ENCODE results near the gene PEAK1. TPM values are rescaled to one million over a fixed set of nuclear protein-coding genes. Genes with fewer than 3 reads are reported as not detected.

PEAK1 gene
- total RNA-seq, 2 donors from 2014 or later = 25.4 to 38.4 TPM

DNA sequence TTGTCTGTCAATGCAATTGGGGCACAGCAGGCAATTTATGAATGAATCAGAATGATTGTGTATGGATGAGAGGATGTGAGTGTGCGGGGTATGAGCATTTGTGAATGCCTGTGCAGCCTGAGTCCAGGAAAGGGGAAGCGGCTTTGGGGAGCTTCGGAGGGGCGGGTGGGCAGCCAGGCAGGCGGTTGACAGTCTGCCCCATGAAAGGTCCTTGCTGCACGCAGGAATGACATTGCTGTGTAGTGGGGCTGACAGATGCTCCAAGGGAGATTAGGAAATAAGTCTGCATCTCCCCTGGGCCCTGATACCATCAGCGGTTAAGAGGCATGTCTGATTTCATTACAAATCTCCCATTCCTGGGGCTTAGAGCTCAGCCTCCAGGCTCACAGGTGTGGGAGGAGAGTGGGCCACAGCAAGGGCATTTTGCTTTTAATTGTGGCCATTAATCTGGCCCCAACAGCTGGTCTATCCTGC, 322.6 kb downstream of the PEAK1 start:
- 94 to 95% methylated on average over 3 to 7 of the region's 7 CpGs for WGBS, 2 experiments (ENCODE audit: insufficient coverage in 1 of 2, insufficient read length in 1 of 2)
- Histone ChIP-seq H3K27me3 (ENCODE audit: control insufficient read depth, insufficient read depth, low read length, poor library complexity, severe bottlenecking) (no peaks in the 10 kb centered on the region), H3K4me1 (ENCODE audit: control insufficient read depth, insufficient read depth, low read length) (peaks cover 10% of the 10 kb centered on the region), H3K4me3 (ENCODE audit: low read length) (no peak overlapping the region), H3K9ac (ENCODE audit: extremely low read depth, low read length, poor library complexity, severe bottlenecking) (no peak overlapping the region), H3K9me3 (ENCODE audit: control insufficient read depth, low read length) (no peaks in the 10 kb centered on the region), H3K27ac (ENCODE audit: low read depth, low read length) (no peak overlapping the region), H3K36me3 (ENCODE audit: control insufficient read depth, insufficient read depth, low read length) (no peaks in the 10 kb centered on the region)
- no peaks in the 10 kb centered on the region for H3K9me3 Mint-ChIP-seq
- H3K27me3 Mint-ChIP-seq (ENCODE audit: insufficient read depth) = no peaks in the 10 kb centered on the region
- H3K4me1 Mint-ChIP-seq = peaks cover 8% of the 10 kb centered on the region
- no peak overlapping the region for H3K27ac Mint-ChIP-seq
- H3K36me3 Mint-ChIP-seq (ENCODE audit: low read depth) = no peaks in the 10 kb centered on the region
- no peak for DNase-seq
- TF ChIP-seq, protein P1, sequence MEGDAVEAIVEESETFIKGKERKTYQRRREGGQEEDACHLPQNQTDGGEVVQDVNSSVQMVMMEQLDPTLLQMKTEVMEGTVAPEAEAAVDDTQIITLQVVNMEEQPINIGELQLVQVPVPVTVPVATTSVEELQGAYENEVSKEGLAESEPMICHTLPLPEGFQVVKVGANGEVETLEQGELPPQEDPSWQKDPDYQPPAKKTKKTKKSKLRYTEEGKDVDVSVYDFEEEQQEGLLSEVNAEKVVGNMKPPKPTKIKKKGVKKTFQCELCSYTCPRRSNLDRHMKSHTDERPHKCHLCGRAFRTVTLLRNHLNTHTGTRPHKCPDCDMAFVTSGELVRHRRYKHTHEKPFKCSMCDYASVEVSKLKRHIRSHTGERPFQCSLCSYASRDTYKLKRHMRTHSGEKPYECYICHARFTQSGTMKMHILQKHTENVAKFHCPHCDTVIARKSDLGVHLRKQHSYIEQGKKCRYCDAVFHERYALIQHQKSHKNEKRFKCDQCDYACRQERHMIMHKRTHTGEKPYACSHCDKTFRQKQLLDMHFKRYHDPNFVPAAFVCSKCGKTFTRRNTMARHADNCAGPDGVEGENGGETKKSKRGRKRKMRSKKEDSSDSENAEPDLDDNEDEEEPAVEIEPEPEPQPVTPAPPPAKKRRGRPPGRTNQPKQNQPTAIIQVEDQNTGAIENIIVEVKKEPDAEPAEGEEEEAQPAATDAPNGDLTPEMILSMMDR (conservative IDR thresholded peaks at IDR 0.05) = no peak
- no peak overlapping the region for H3K4me3 Mint-ChIP-seq

DNA sequence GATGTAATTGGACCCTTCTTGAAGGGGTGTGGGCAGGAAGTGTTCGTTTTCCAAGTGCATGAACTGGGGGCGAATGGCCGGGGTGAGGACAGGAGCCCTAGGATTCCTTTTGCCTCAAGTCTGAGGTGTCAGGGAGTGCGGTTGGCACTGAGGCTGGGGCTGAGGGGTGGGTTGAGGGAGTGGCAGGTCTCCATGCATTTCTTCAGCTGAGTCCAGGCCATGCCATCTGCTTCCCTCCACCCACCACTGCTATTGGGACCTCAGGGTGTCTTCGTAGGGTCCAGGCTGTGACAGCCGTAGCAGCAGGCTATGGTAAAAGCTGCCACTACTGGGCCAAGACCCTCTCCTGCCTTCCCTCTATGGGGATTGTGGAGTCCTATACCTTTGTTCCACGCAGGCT, 323.4 kb downstream of the PEAK1 start:
- H3K4me1 Mint-ChIP-seq = peaks cover 3% of the 10 kb centered on the region
- H3K27me3 Mint-ChIP-seq (ENCODE audit: insufficient read depth) = peaks cover under 1% of the 10 kb centered on the region
- H3K27me3 ChIP-seq (ENCODE audit: control insufficient read depth, insufficient read depth, low read length, poor library complexity, severe bottlenecking) = no peaks in the 10 kb centered on the region
- no peak overlapping the region for H3K4me3 ChIP-seq (ENCODE audit: low read length)
- WGBS, 2 experiments (ENCODE audit: insufficient coverage in 1 of 2, insufficient read length in 1 of 2) = 89 to 93% methylated on average over 3 to 7 of the region's 7 CpGs
- H3K27ac Mint-ChIP-seq = no peak overlapping the region
- H3K36me3 ChIP-seq (ENCODE audit: control insufficient read depth, insufficient read depth, low read length) = no peaks in the 10 kb centered on the region
- no peak for DNase-seq
- TF ChIP-seq, protein P1 (conservative IDR thresholded peaks at IDR 0.05) = no peak
- H3K4me1 ChIP-seq (ENCODE audit: control insufficient read depth, insufficient read depth, low read length) = peaks cover 5% of the 10 kb centered on the region
- no peak overlapping the region for H3K4me3 Mint-ChIP-seq
- H3K9me3 Mint-ChIP-seq = no peaks in the 10 kb centered on the region
- H3K27ac ChIP-seq (ENCODE audit: low read depth, low read length) = no peak overlapping the region
- no peaks in the 10 kb centered on the region for H3K36me3 Mint-ChIP-seq (ENCODE audit: low read depth)
- H3K9ac ChIP-seq (ENCODE audit: extremely low read depth, low read length, poor library complexity, severe bottlenecking) = no peak overlapping the region
- no peaks in the 10 kb centered on the region for H3K9me3 ChIP-seq (ENCODE audit: control insufficient read depth, low read length)

DNA sequence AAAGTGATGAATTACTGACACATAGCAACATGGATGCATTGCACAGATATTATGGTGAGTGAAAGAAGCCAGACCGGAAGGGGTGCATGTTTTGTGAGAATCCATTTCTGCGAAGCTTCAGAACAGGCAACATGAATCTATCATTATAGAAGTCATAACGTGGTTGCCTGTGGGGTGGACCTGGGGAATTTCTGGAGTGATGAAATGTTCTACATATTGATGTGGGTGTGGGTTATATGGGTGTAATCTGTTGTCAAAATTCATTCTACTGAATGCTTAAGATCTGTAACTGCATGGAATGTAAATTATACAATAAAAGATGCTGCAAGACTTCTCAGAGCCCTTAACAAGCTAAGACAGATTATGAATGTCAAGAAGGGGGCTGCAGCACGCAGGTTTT, 323.8 kb downstream of the PEAK1 start:
- Mint-ChIP-seq H3K36me3 (ENCODE audit: low read depth) (no peaks in the 10 kb centered on the region), H3K27me3 (ENCODE audit: insufficient read depth) (peaks cover 3% of the 10 kb centered on the region), H3K9me3 (no peaks in the 10 kb centered on the region), H3K27ac (no peak overlapping the region), H3K4me3 (no peak overlapping the region), H3K4me1 (no peaks in the 10 kb centered on the region)
- WGBS, 2 experiments (ENCODE audit: insufficient coverage in 1 of 2, insufficient read length in 1 of 2) = 90% methylated on average over 4 of the region's 4 CpGs
- H3K36me3 ChIP-seq (ENCODE audit: control insufficient read depth, insufficient read depth, low read length) = no peaks in the 10 kb centered on the region
- TF ChIP-seq, protein P1 (conservative IDR thresholded peaks at IDR 0.05) = no peak
- no peak for DNase-seq
- H3K9ac ChIP-seq (ENCODE audit: extremely low read depth, low read length, poor library complexity, severe bottlenecking) = no peak overlapping the region
- no peaks in the 10 kb centered on the region for H3K9me3 ChIP-seq (ENCODE audit: control insufficient read depth, low read length)
- no peaks in the 10 kb centered on the region for H3K27me3 ChIP-seq (ENCODE audit: control insufficient read depth, insufficient read depth, low read length, poor library complexity, severe bottlenecking)
- H3K4me1 ChIP-seq (ENCODE audit: control insufficient read depth, insufficient read depth, low read length) = peaks cover under 1% of the 10 kb centered on the region
- no peak overlapping the region for H3K4me3 ChIP-seq (ENCODE audit: low read length)
- no peak overlapping the region for H3K27ac ChIP-seq (ENCODE audit: low read depth, low read length)

Data from endodermal cell (in vitro differentiated cells).